NCI-H2029 treated with DMSO at 0.1 percent for 48 hours (cell line): Measurements from ENCODE around the gene NEFH.
"Not testable (repeated sequence)": the region's sequence is repeated elsewhere in the genome, so short reads cannot be mapped to it uniquely, and the experiment has no call there.

Source experiments
- DNase-seq: peaks from one replicate; lab custom pipeline; 2025; lab: John Stamatoyannopoulos, UW

The NEFH gene

DNA sequence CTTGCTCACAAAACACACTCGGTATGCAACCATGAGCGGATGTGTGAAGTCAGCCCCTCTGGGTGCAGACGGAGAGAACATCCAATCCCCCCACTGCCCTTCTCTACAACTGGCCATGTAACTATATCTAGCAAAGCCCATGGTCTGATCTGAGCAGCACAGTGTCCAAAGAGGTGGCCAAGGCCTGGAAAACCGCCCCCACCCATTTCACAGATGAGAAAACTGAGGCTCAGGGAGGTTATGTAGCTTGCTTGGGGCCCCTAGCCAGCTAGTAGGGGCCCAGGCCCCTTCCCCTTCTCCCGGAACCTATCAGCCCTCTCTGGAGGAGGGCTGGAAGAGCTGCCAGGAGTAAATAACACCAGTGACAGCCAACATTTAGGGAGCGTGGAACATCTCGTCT is 15.4 kb upstream of the NEFH start:
- no peak for DNase-seq

- DNase-seq = no peak
Observed at GRCh38 chr22:29469755-29470154, 10.3 kb upstream of the NEFH start.

GRCh38 chr22:29470159-29470855 is 9.7 kb upstream of the NEFH start:
- no peak for DNase-seq

DNA sequence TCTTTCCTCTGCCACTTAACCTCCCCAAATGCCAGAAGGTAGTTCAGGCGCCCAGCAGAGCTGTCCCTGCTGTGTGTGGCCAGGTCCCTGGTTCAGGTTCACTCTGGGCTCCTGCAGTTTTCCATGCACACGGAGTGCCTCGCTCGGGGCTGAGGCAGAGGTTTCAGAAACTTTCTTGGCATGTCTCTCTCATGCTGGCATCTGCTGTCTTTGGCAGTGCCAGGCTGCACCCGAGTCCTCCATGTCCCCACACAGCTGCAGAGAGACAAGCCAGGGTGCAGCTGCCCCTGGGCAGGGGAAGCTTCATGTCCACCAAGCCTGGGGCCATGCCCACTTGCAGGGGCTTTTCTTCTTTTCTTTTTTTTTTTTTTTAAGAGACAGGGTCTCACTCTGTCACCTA is 7.0 kb upstream of the NEFH start:
- DNase-seq = no peak

- no peak for DNase-seq
Observed at GRCh38 chr22:29475550-29475949, 4.5 kb upstream of the NEFH start.

- no peak for DNase-seq
Observed at GRCh38 chr22:29476116-29476515, 3.9 kb upstream of the NEFH start.

DNA sequence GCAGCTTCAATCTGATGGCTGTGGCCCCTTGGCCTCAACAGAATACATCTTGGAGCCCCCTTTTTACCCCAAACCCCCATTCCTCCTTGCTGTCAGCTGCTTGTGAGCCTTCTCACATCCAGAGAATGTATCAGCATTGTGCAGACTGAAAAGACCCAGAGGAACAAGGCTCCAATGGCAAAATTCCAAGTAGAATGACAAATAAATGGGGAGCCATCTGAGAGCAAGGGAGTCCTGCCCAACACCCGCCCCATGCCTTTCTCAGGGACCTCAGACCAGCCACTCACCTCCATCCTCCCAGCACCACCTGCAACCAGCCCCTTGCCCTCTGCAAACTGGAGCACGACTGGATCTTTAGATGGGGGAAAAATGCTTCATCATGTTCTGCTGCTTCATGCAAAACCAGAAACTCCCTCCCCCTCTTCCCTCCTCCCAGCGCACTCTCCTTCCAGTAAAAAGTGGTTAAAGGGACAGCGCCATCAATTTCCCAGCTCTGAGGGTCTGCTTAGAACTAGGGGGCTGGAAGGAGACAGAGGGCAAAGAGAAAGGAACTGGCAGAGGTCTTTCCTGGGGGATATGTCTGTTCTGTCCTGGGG is 2.2 kb upstream of the NEFH start:
- DNase-seq = no peak

DNA sequence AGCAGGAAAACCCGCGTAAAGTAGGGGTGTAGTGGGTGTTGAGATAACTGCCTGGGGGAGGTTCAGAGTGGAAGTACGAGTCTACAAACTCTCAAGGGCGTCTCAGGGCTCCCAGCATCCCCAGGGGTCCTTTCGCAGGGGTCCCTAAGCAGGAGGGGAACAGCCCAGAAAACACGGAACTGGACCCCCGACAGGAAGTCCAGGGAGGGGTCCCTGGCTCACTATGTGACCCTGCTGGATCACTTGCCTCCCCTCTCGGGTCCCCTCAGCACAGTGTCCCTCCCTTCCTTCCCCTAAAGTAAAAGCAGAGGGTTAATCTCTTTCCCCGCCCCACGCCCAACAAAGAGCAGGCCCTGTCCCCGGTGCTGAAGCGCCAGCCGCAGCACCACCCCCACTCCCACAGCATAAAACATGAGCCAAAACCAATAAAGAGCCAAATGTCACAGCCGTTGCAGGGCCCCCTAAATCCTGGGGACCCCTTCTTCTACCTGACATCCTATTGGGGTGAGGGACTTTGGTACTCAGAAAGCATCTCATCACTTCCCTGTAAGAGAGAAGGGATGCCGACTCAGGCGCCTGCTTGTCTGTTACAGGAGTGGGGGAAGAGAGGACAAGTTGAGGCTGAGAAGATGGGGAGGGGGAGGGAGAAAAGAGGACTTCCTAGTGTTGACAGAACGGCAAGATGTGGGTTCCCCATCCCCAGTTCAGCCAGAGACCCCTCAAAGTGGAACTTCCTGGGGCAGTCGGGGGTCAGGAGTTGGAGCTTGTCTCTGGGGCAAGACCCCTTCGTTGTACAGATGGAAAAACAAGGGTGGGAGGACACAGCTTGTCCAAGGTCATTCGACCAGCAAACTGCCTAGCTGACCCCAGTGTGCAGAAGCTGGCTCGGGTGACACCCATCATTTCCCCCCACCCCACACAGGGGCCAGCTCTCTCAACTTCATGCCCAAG is 1.4 kb upstream of the NEFH start:
- no peak for DNase-seq

- DNase-seq = no peak
Observed at GRCh38 chr22:29480262-29480511, 169 bp downstream of the NEFH start.

DNA sequence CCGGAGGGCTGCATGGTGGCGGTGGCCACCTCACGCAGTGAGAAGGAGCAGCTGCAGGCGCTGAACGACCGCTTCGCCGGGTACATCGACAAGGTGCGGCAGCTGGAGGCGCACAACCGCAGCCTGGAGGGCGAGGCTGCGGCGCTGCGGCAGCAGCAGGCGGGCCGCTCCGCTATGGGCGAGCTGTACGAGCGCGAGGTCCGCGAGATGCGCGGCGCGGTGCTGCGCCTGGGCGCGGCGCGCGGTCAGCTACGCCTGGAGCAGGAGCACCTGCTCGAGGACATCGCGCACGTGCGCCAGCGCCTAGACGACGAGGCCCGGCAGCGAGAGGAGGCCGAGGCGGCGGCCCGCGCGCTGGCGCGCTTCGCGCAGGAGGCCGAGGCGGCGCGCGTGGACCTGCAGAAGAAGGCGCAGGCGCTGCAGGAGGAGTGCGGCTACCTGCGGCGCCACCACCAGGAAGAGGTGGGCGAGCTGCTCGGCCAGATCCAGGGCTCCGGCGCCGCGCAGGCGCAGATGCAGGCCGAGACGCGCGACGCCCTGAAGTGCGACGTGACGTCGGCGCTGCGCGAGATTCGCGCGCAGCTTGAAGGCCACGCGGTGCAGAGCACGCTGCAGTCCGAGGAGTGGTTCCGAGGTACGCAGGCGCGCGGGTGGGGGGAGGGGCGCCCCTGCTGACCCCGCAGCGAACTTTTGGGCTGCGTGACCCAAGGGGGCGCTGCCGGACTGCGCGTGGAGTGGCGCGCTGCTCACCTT is 670 bp downstream of the NEFH start:
- no peak for DNase-seq

GRCh38 chr22:29481265-29482000 is 1.4 kb downstream of the NEFH start:
- DNase-seq = no peak

DNA sequence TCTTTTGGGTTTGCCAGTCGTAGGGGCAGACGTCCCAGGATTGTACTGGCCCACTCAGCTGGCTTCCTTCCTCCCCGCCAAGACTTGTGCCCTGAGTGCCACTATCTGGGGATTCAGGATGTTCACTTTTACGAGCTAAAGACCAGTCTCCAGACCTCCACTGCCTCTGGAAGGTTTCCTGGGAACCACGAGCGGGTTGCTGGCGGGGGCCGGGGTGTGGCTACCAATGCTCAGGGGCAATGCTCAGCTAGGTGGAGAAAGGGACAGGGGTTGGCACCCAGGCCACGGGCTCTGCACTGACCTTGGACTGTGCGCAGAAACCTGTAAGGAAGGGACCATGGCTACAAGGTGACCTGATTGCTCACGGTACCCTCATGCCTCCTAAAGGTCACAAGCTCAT is 2.2 kb downstream of the NEFH start:
- DNase-seq = no peak

GRCh38 chr22:29482726-29483125 is 2.7 kb downstream of the NEFH start:
- no peak for DNase-seq

GRCh38 chr22:29483254-29483653 is 3.2 kb downstream of the NEFH start:
- DNase-seq = no peak

GRCh38 chr22:29484642-29485041 is 4.6 kb downstream of the NEFH start:
- no peak for DNase-seq

GRCh38 chr22:29485448-29485847 is 5.4 kb downstream of the NEFH start:
- no peak for DNase-seq

- no peak for DNase-seq
Observed at GRCh38 chr22:29487426-29487986, 7.5 kb downstream of the NEFH start.

DNA sequence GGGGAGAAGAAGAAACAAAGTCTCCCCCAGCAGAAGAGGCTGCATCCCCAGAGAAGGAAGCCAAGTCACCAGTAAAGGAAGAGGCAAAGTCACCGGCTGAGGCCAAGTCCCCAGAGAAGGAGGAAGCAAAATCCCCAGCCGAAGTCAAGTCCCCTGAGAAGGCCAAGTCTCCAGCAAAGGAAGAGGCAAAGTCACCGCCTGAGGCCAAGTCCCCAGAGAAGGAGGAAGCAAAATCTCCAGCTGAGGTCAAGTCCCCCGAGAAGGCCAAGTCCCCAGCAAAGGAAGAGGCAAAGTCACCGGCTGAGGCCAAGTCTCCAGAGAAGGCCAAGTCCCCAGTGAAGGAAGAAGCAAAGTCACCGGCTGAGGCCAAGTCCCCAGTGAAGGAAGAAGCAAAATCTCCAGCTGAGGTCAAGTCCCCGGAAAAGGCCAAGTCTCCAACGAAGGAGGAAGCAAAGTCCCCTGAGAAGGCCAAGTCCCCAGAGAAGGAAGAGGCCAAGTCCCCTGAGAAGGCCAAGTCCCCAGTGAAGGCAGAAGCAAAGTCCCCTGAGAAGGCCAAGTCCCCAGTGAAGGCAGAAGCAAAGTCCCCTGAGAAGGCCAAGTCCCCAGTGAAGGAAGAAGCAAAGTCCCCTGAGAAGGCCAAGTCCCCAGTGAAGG is 9.2 kb downstream of the NEFH start:
- not testable (repeated sequence) for DNase-seq

DNA sequence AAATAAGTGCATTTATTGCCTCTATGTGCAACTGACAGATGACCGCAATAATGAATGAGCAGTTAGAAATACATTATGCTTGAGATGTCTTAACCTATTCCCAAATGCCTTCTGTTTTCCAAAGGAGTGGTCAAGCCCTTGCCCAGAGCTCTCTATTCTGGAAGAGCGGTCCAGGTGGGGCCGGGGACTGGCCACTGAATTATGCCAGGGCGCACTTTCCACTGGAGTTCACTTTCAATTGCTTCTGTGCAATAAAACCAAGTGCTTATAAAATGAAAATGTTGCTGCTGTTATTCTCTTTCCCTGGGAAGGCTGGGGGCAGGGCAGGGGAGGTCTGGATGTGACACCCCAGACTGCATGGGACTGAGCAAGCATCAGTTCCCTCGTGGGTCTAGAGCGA is 11.0 kb downstream of the NEFH start:
- no peak for DNase-seq

- DNase-seq = no peak
Observed at GRCh38 chr22:29493636-29494035, 13.6 kb downstream of the NEFH start.

GRCh38 chr22:29499852-29500251 is 19.8 kb downstream of the NEFH start:
- DNase-seq = no peak
